Measurements from ENCODE around the gene AATK.

The AATK gene

GRCh38 chr17:81194941-81195901 is 29.2 kb upstream of the AATK start:
- no peak for DNase-seq

- DNase-seq: no peak
Measured at GRCh38 chr17:81194225-81194760, 28.3 kb upstream of the AATK start.

GRCh38 chr17:81193470-81194224 is 27.6 kb upstream of the AATK start:
- DNase-seq: peak in 1 of 2 donors; percentile 27

- DNase-seq: no peak
Measured at GRCh38 chr17:81193051-81193410, 27.0 kb upstream of the AATK start.

GRCh38 chr17:81192386-81193050 is 26.5 kb upstream of the AATK start:
- DNase-seq: no peak

GRCh38 chr17:81191646-81192045 is 25.6 kb upstream of the AATK start:
- DNase-seq: no peak

- no peak for DNase-seq
Measured at GRCh38 chr17:81191116-81191515, 25.1 kb upstream of the AATK start.

GRCh38 chr17:81190591-81190990 is 24.6 kb upstream of the AATK start:
- DNase-seq: no peak

- DNase-seq: no peak
Measured at GRCh38 chr17:81189670-81190530, 23.9 kb upstream of the AATK start.

GRCh38 chr17:81189016-81189415 is 23.0 kb upstream of the AATK start:
- no peak for DNase-seq

GRCh38 chr17:81188491-81188840 is 22.4 kb upstream of the AATK start:
- DNase-seq: no peak

- no peak for DNase-seq
Measured at GRCh38 chr17:81187586-81188490, 21.8 kb upstream of the AATK start.

- no peak for DNase-seq
Measured at GRCh38 chr17:81187120-81187519, 21.1 kb upstream of the AATK start.

GRCh38 chr17:81186203-81186602 is 20.2 kb upstream of the AATK start:
- DNase-seq: no peak

- no peak for DNase-seq
Measured at GRCh38 chr17:81184555-81184954, 18.5 kb upstream of the AATK start.

GRCh38 chr17:81183807-81184206 is 17.8 kb upstream of the AATK start:
- DNase-seq: no peak

- no peak for DNase-seq
Measured at GRCh38 chr17:81183316-81183715, 17.3 kb upstream of the AATK start.

GRCh38 chr17:81182596-81182995 is 16.6 kb upstream of the AATK start:
- DNase-seq: no peak

- DNase-seq: no peak
Measured at GRCh38 chr17:81181811-81182185, 15.8 kb upstream of the AATK start.

- DNase-seq: no peak
Measured at GRCh38 chr17:81180836-81181810, 15.1 kb upstream of the AATK start.
